ENCODE data around the gene DNAH10.

The DNAH10 gene

GRCh38 chr12:123830675-123831074 is 68.6 kb downstream of the DNAH10 start:
- no peaks in the 10 kb centered on the region for H3K27me3 ChIP-seq (ENCODE audit: control insufficient read depth, insufficient read depth, low read length)
- H3K36me3 ChIP-seq (ENCODE audit: control insufficient read depth, low read depth, low read length), result no peaks in the 10 kb centered on the region
- no peak overlapping the region for H3K4me3 ChIP-seq (ENCODE audit: low read length)
- H3K27ac ChIP-seq (ENCODE audit: low read length), result no peak overlapping the region
- no peaks in the 10 kb centered on the region for H3K4me1 ChIP-seq (ENCODE audit: control insufficient read depth, low read depth, low read length)
- H3K9me3 ChIP-seq (ENCODE audit: control insufficient read depth, low read depth, low read length), result peaks cover 4% of the 10 kb centered on the region
- no peak overlapping the region for H3K9ac ChIP-seq (ENCODE audit: low read length)

- H3K36me3 ChIP-seq (ENCODE audit: control insufficient read depth, low read depth, low read length), result no peaks in the 10 kb centered on the region
- H3K4me3 ChIP-seq (ENCODE audit: low read length), result no peak overlapping the region
- H3K9me3 ChIP-seq (ENCODE audit: control insufficient read depth, low read depth, low read length), result peaks cover 4% of the 10 kb centered on the region
- no peaks in the 10 kb centered on the region for H3K27me3 ChIP-seq (ENCODE audit: control insufficient read depth, insufficient read depth, low read length)
- H3K9ac ChIP-seq (ENCODE audit: low read length), result no peak overlapping the region
- no peak overlapping the region for H3K27ac ChIP-seq (ENCODE audit: low read length)
- no peaks in the 10 kb centered on the region for H3K4me1 ChIP-seq (ENCODE audit: control insufficient read depth, low read depth, low read length)
These were observed 70.0 kb downstream of the DNAH10 start for GRCh38 chr12:123832052-123832451.

- no peaks in the 10 kb centered on the region for H3K36me3 ChIP-seq (ENCODE audit: control insufficient read depth, low read depth, low read length)
- H3K4me1 ChIP-seq (ENCODE audit: control insufficient read depth, low read depth, low read length), result no peaks in the 10 kb centered on the region
- H3K9me3 ChIP-seq (ENCODE audit: control insufficient read depth, low read depth, low read length), result no peaks in the 10 kb centered on the region
- no peak overlapping the region for H3K4me3 ChIP-seq (ENCODE audit: low read length)
- H3K9ac ChIP-seq (ENCODE audit: low read length), result no peak overlapping the region
- no peak overlapping the region for H3K27ac ChIP-seq (ENCODE audit: low read length)
- H3K27me3 ChIP-seq (ENCODE audit: control insufficient read depth, insufficient read depth, low read length), result no peaks in the 10 kb centered on the region
These were observed 71.7 kb downstream of the DNAH10 start for GRCh38 chr12:123833830-123834229.

DNA sequence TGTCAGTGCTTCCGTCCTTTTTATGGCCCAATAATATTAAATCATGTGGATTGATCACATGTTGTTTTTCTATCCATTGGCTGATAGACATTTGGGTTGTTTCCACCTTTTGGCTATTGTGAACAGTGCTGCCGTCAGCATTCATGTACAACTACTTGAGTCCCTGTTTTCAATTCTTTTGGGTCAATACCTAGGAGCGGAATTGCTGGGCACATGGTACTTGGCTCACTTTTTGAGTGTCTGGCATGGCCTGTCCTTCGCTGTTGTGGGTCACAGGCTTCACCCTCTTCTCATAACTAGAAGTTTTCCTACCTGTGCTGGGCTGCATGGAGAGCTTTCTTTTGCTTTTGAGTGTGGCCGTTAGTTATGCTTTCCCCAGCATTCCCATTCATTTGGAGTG is 72.7 kb downstream of the DNAH10 start:
- H3K27me3 ChIP-seq (ENCODE audit: control insufficient read depth, insufficient read depth, low read length), result no peaks in the 10 kb centered on the region
- H3K9me3 ChIP-seq (ENCODE audit: control insufficient read depth, low read depth, low read length), result no peaks in the 10 kb centered on the region
- no peaks in the 10 kb centered on the region for H3K36me3 ChIP-seq (ENCODE audit: control insufficient read depth, low read depth, low read length)
- H3K4me3 ChIP-seq (ENCODE audit: low read length), result no peak overlapping the region
- H3K9ac ChIP-seq (ENCODE audit: low read length), result no peak overlapping the region
- H3K27ac ChIP-seq (ENCODE audit: low read length), result no peak overlapping the region
- no peaks in the 10 kb centered on the region for H3K4me1 ChIP-seq (ENCODE audit: control insufficient read depth, low read depth, low read length)

DNA sequence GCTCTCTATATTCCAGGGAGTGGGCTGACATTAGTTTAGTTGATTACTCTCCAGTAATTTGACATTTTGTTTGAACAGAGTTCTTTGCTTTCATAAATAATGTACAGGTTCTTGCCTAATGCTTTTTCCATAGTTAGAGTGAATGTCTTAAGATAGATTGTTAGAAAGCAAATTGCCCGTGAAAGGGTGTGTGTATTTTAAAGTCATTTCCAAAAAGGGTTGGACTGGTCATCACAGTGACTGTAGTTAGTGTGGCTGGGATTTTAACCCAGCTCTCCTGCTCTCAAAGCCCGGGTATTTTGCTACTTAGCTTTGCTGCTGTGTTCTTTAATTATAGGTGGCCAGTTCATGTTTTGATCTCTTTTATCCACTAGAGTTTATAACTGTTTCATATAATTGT is 74.2 kb downstream of the DNAH10 start:
- no peak overlapping the region for H3K4me3 ChIP-seq (ENCODE audit: low read length)
- H3K27me3 ChIP-seq (ENCODE audit: control insufficient read depth, insufficient read depth, low read length), result no peaks in the 10 kb centered on the region
- no peak overlapping the region for H3K9ac ChIP-seq (ENCODE audit: low read length)
- no peak overlapping the region for H3K27ac ChIP-seq (ENCODE audit: low read length)
- H3K36me3 ChIP-seq (ENCODE audit: control insufficient read depth, low read depth, low read length), result no peaks in the 10 kb centered on the region
- H3K4me1 ChIP-seq (ENCODE audit: control insufficient read depth, low read depth, low read length), result no peaks in the 10 kb centered on the region
- no peaks in the 10 kb centered on the region for H3K9me3 ChIP-seq (ENCODE audit: control insufficient read depth, low read depth, low read length)

- Histone ChIP-seq H3K27me3 (ENCODE audit: control insufficient read depth, insufficient read depth, low read length) (no peaks in the 10 kb centered on the region), H3K9ac (ENCODE audit: low read length) (no peak overlapping the region), H3K27ac (ENCODE audit: low read length) (no peak overlapping the region), H3K9me3 (ENCODE audit: control insufficient read depth, low read depth, low read length) (no peaks in the 10 kb centered on the region), H3K36me3 (ENCODE audit: control insufficient read depth, low read depth, low read length) (no peaks in the 10 kb centered on the region), H3K4me3 (ENCODE audit: low read length) (no peak overlapping the region), H3K4me1 (ENCODE audit: control insufficient read depth, low read depth, low read length) (no peaks in the 10 kb centered on the region)
These were observed 77.7 kb downstream of the DNAH10 start for GRCh38 chr12:123839826-123840225.

GRCh38 chr12:123840765-123841425 is 78.8 kb downstream of the DNAH10 start:
- Histone ChIP-seq H3K9ac (ENCODE audit: low read length) (no peak overlapping the region), H3K27me3 (ENCODE audit: control insufficient read depth, insufficient read depth, low read length) (no peaks in the 10 kb centered on the region), H3K4me3 (ENCODE audit: low read length) (no peak overlapping the region), H3K27ac (ENCODE audit: low read length) (no peak overlapping the region), H3K9me3 (ENCODE audit: control insufficient read depth, low read depth, low read length) (no peaks in the 10 kb centered on the region), H3K36me3 (ENCODE audit: control insufficient read depth, low read depth, low read length) (no peaks in the 10 kb centered on the region), H3K4me1 (ENCODE audit: control insufficient read depth, low read depth, low read length) (no peaks in the 10 kb centered on the region)

DNA sequence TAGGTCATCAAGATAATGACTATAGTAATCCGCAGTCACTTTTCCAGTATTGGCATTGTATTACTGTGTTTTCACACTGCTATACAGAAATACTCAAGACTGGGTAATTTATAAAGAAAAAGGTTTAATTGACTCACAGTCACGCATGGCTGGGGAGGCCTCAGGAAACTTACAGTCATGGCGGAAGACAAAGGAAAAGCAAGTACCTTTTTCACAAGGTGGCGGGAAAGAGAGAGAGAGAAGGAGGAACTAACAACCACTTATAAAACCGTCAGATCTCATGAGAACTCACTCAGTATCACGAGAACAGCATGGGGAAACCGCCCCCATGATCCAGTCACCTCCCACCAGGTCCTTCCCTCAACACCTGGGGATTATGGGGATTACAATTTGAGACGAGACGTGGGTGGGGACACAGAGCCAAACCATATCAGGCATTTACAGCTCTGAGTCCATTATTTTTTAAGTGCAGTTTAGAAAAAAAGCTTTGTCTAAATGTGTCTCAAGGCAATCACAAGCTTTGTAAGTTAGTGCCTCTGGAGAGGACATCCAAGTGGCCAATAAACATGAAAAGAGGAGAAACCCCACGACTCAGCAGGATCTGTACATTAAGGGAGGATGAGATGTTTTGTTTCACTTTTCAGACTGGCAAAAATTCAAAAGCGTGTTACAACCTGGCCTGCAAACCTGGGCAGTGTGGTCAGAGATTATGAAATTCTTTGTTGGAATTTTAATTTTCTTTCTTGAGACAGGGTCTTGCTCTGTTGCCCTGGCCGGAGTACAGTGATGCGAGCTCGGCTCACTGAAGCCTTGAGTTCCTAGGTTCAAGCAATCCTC is 82.0 kb downstream of the DNAH10 start:
- Histone ChIP-seq H3K4me3 (ENCODE audit: low read length) (no peak overlapping the region), H3K9ac (ENCODE audit: low read length) (no peak overlapping the region), H3K4me1 (ENCODE audit: control insufficient read depth, low read depth, low read length) (no peaks in the 10 kb centered on the region), H3K27ac (ENCODE audit: low read length) (no peak overlapping the region), H3K9me3 (ENCODE audit: control insufficient read depth, low read depth, low read length) (no peaks in the 10 kb centered on the region), H3K36me3 (ENCODE audit: control insufficient read depth, low read depth, low read length) (no peaks in the 10 kb centered on the region), H3K27me3 (ENCODE audit: control insufficient read depth, insufficient read depth, low read length) (no peaks in the 10 kb centered on the region)

GRCh38 chr12:123845881-123846280 is 83.8 kb downstream of the DNAH10 start:
- no peak overlapping the region for H3K27ac ChIP-seq (ENCODE audit: low read length)
- no peaks in the 10 kb centered on the region for H3K27me3 ChIP-seq (ENCODE audit: control insufficient read depth, insufficient read depth, low read length)
- no peak overlapping the region for H3K4me3 ChIP-seq (ENCODE audit: low read length)
- H3K4me1 ChIP-seq (ENCODE audit: control insufficient read depth, low read depth, low read length), result no peaks in the 10 kb centered on the region
- no peaks in the 10 kb centered on the region for H3K9me3 ChIP-seq (ENCODE audit: control insufficient read depth, low read depth, low read length)
- no peaks in the 10 kb centered on the region for H3K36me3 ChIP-seq (ENCODE audit: control insufficient read depth, low read depth, low read length)
- no peak overlapping the region for H3K9ac ChIP-seq (ENCODE audit: low read length)

DNA sequence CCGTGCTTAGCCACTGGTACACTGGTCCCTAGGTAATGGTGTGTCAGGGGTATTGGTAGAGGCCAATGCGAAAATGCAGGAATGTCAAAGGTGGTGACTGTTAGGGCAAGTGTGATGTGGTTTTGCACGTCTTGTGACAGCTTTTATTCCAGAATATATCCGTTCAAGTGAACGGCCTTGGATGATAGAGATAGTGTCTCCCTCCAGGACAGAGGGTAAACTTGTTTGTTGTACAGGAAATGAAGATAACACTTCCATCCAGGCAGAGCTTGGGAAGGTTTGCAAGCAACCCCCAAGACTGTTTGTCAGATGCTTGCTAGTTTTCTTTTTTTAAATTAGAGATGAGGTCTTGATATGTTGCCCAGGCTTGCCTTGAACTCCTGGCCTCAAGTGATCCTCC is 84.2 kb downstream of the DNAH10 start:
- Histone ChIP-seq H3K36me3 (ENCODE audit: control insufficient read depth, low read depth, low read length) (no peaks in the 10 kb centered on the region), H3K4me1 (ENCODE audit: control insufficient read depth, low read depth, low read length) (no peaks in the 10 kb centered on the region), H3K4me3 (ENCODE audit: low read length) (no peak overlapping the region), H3K9me3 (ENCODE audit: control insufficient read depth, low read depth, low read length) (no peaks in the 10 kb centered on the region), H3K27me3 (ENCODE audit: control insufficient read depth, insufficient read depth, low read length) (no peaks in the 10 kb centered on the region), H3K9ac (ENCODE audit: low read length) (no peak overlapping the region), H3K27ac (ENCODE audit: low read length) (no peak overlapping the region)

DNA sequence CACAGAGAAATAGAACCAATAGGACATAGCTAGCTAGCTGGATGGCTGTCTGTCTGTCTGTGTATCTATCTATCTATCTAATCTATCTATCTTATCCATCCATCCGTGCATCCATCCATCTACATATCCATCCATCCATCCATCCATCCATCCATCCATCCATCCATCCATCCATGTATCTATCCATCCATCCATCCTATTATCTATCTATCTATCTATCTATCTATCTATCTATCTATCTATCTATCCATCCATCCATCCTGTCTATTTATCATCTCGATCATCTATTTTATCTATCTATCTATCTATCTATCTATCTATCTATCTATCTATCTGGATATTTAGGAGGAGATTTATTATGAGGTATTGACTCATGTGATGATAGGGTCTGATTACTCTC is 84.9 kb downstream of the DNAH10 start:
- Histone ChIP-seq H3K4me1 (ENCODE audit: control insufficient read depth, low read depth, low read length) (no peaks in the 10 kb centered on the region), H3K9me3 (ENCODE audit: control insufficient read depth, low read depth, low read length) (no peaks in the 10 kb centered on the region), H3K4me3 (ENCODE audit: low read length) (no peak overlapping the region), H3K27me3 (ENCODE audit: control insufficient read depth, insufficient read depth, low read length) (no peaks in the 10 kb centered on the region), H3K36me3 (ENCODE audit: control insufficient read depth, low read depth, low read length) (no peaks in the 10 kb centered on the region), H3K27ac (ENCODE audit: low read length) (no peak overlapping the region), H3K9ac (ENCODE audit: low read length) (no peak overlapping the region)

- no peaks in the 10 kb centered on the region for H3K36me3 ChIP-seq (ENCODE audit: control insufficient read depth, low read depth, low read length)
- H3K9ac ChIP-seq (ENCODE audit: low read length), result no peak overlapping the region
- H3K4me3 ChIP-seq (ENCODE audit: low read length), result no peak overlapping the region
- no peaks in the 10 kb centered on the region for H3K4me1 ChIP-seq (ENCODE audit: control insufficient read depth, low read depth, low read length)
- H3K27ac ChIP-seq (ENCODE audit: low read length), result no peak overlapping the region
- H3K9me3 ChIP-seq (ENCODE audit: control insufficient read depth, low read depth, low read length), result no peaks in the 10 kb centered on the region
- no peaks in the 10 kb centered on the region for H3K27me3 ChIP-seq (ENCODE audit: control insufficient read depth, insufficient read depth, low read length)
These were observed 85.8 kb downstream of the DNAH10 start for GRCh38 chr12:123847876-123848275.

Data from iPS-18a (cell line).